Astrocyte of the spinal cord (primary cell): ENCODE results near the gene SLCO3A1.

Source experiments
- DNase-seq: peaks from one replicate; pipeline ENCODE4 v3.0.0; 2011; ENCODE audit warnings: low read depth, low spot score
- H3K4me3 ChIP-seq: 2 replicates; pipeline ENCODE4 v1.5.1; 2011; ENCODE audit warnings: low read depth, mild to moderate bottlenecking, low read length, moderate library complexity
- CTCF ChIP-seq: IDR thresholded peaks from 2 replicates; pipeline ENCODE4 v1.5.1; 2012; ENCODE audit warnings: low read depth, mild to moderate bottlenecking, low read length, inconsistent platforms
- in situ Hi-C: cut with HindIII; loops from 2 replicates; pipeline ENCODE4 v1.10.0; 2017; ENCODE audit warnings: low sequenced_read_pairs

Gene SLCO3A1

GRCh38 chr15:92165001-92165346 lies 311.5 kb downstream of the SLCO3A1 start:
- H3K4me3 ChIP-seq, result no peak overlapping the region
- in situ Hi-C loops, result no loop called here
- no peak for DNase-seq
- no peak for TF ChIP-seq CTCF

- DNase-seq, result no peak
- in situ Hi-C loops, result no loop called here
- H3K4me3 ChIP-seq, result no peak overlapping the region
- no peak for TF ChIP-seq CTCF
Measured at GRCh38 chr15:92166029-92166428, 312.5 kb downstream of the SLCO3A1 start.

GRCh38 chr15:92166751-92167405 lies 313.4 kb downstream of the SLCO3A1 start:
- no peak for TF ChIP-seq CTCF
- no peak for DNase-seq
- in situ Hi-C loops, result no loop called here
- no peak overlapping the region for H3K4me3 ChIP-seq

- DNase-seq, result no peak
- TF ChIP-seq CTCF, result no peak
- in situ Hi-C loops, result no loop called here
- H3K4me3 ChIP-seq, result no peak overlapping the region
Measured at GRCh38 chr15:92167451-92167850, 313.9 kb downstream of the SLCO3A1 start.

GRCh38 chr15:92168066-92168683 lies 314.7 kb downstream of the SLCO3A1 start:
- no peak for TF ChIP-seq CTCF
- DNase-seq, result no peak
- in situ Hi-C loops, result no loop called here
- no peak overlapping the region for H3K4me3 ChIP-seq

GRCh38 chr15:92170897-92171296 lies 317.4 kb downstream of the SLCO3A1 start:
- no peak overlapping the region for H3K4me3 ChIP-seq
- no peak for TF ChIP-seq CTCF
- in situ Hi-C loops, result no loop called here
- DNase-seq, result no peak
